Panc1 (cell line): ENCODE measurements around the gene ZNF586. TPM values are rescaled to one million over a fixed set of nuclear protein-coding genes. Genes with fewer than 3 reads are reported as not detected.

ENCODE experiments used
- ATAC-seq: fragments of 200-7000 bp; cut with Tn5 transposase; 2 replicates; pipeline ENCODE4 v1.9.1; 2020; ENCODE audit warnings: mild to moderate bottlenecking, moderate library complexity
- BruUV-seq: library from RNA; stranded (reverse); fragments of 400-500 nt; replicated peaks from 2 replicates; lab custom pipeline; 2021; lab: Mats Ljungman, UMichigan
- CTCF ChIA-PET: fragments of 300-600 bp; sonication (Branson Sonifier 250); formaldehyde crosslinking; loops from one replicate; lab custom pipeline; 2022; ENCODE audit warnings: antibody characterized with exemption; lab: Charles Lee
- POLR2A ChIA-PET: fragments of 300-600 bp; sonication (Branson Sonifier 250); formaldehyde crosslinking; loops from one replicate; lab custom pipeline; 2022; ENCODE audit warnings: antibody characterized with exemption; lab: Charles Lee
- DNase-seq: peaks from one replicate; pipeline ENCODE4 v3.0.0-alpha.2; 2010; ENCODE audit warnings: low read depth, low spot score
- H3K27ac ChIP-seq: 2 replicates; pipeline ENCODE4 v1.5.1; 2011; ENCODE audit warnings: mild to moderate bottlenecking, low read length, inconsistent platforms
- H3K27me3 ChIP-seq: fragments of 200-500 bp; sonication (Bioruptor generic); 2 replicates; pipeline ENCODE4 v1.6.0; 2014; ENCODE audit warnings: low read length, inconsistent platforms; ENCODE audit not compliant: control insufficient read depth, insufficient read depth
- H3K36me3 ChIP-seq: fragments of 200-500 bp; sonication (Bioruptor generic); 2 replicates; pipeline ENCODE4 v1.5.1; 2014; ENCODE audit warnings: inconsistent platforms, mild to moderate bottlenecking, low read length, moderate library complexity; ENCODE audit not compliant: control insufficient read depth, insufficient read depth
- H3K4me1 ChIP-seq: 2 replicates; pipeline ENCODE4 v1.5.1; 2011; ENCODE audit warnings: inconsistent platforms, mild to moderate bottlenecking, low read length, moderate library complexity; ENCODE audit not compliant: control insufficient read depth, insufficient read depth
- H3K4me3 ChIP-seq, 2 experiments: 2 replicates each; pipeline ENCODE4 v1.5.1; 2011 to 2012; ENCODE audit warnings: low read depth in 2 of 2, low read length in 2 of 2, mild to moderate bottlenecking in 2 of 2, inconsistent platforms in 1 of 2, moderate library complexity in 1 of 2
- H3K9me3 ChIP-seq: fragments of 200-500 bp; sonication (Bioruptor generic); 2 replicates; pipeline ENCODE4 v1.5.1; 2014; ENCODE audit warnings: low read depth, mild to moderate bottlenecking, inconsistent platforms, low read length, moderate library complexity; ENCODE audit not compliant: control insufficient read depth, insufficient read depth
- CTCF ChIP-seq: fragments of 450-650 bp; IDR thresholded peaks from 2 replicates; pipeline ENCODE4 v1.5.1; 2017; ENCODE audit warnings: mild to moderate bottlenecking
- POLR2AphosphoS5 ChIP-seq: IDR thresholded peaks from 2 replicates; pipeline ENCODE4 v1.6.1; 2012; ENCODE audit warnings: mild to moderate bottlenecking, low read depth, low read length, moderate library complexity
- REST ChIP-seq, 2 experiments: IDR thresholded peaks; 2 replicates each; pipeline ENCODE4 v1.6.1; 2011 to 2012; ENCODE audit warnings: low read depth in 2 of 2, control low read depth in 1 of 2, low read length in 1 of 2, mild to moderate bottlenecking in 1 of 2, moderate library complexity in 1 of 2; ENCODE audit not compliant: insufficient read depth in 1 of 2
- SIN3A ChIP-seq: IDR thresholded peaks from 2 replicates; pipeline ENCODE4 v1.6.1; 2012; ENCODE audit warnings: low read depth, mild to moderate bottlenecking, low read length, moderate library complexity, borderline replicate concordance; ENCODE audit not compliant: insufficient read depth
- TCF7L2 ChIP-seq: IDR thresholded peaks from 2 replicates; pipeline ENCODE4 v1.6.1; 2011; ENCODE audit warnings: mild to moderate bottlenecking, low read depth, low read length, inconsistent platforms
- in situ Hi-C: cut with HindIII; loops from 2 replicates; pipeline ENCODE4 v1.10.0; 2016; ENCODE audit warnings: low sequenced_read_pairs, low pct_unique_long_range_greater_than_20kb
- intact Hi-C: fragments of 100-400 bp; cut with micrococcal nuclease; formaldehyde crosslinking; loops from one replicate; pipeline ENCODE4 v1.10.0; 2022; ENCODE audit not compliant: unreplicated experiment
- total RNA-seq: library from RNA; stranded (reverse); gene quantifications from one replicate; pipeline ENCODE4 v1.2.1, GENCODE V29; 2021; ENCODE audit not compliant: unreplicated experiment

Gene ZNF586
- total RNA-seq, 1 experiment from 2014 or later: 10.7 TPM

- H3K4me1 ChIP-seq: no peaks in the 10 kb centered on the region
- in situ Hi-C loops (no loop called here), intact Hi-C loops (no loop called here)
- DNase-seq (no peak), ATAC-seq (peak; percentile 40; the same call in 1 of the 2 replicates)
- POLR2A ChIA-PET: no interaction called here
- no peak overlapping the region for H3K27ac ChIP-seq
- no peak overlapping the region for H3K4me3 ChIP-seq
- CTCF ChIA-PET: no interaction called here
- BruUV-seq: no TSS peak
- H3K36me3 ChIP-seq: peaks cover under 1% of the 10 kb centered on the region
- H3K27me3 ChIP-seq: no peaks in the 10 kb centered on the region
- no peak for TF ChIP-seq SIN3A
- no peak for TF ChIP-seq CTCF
- TF ChIP-seq POLR2AphosphoS5: no peak
- TF ChIP-seq TCF7L2: no peak
- no peak for TF ChIP-seq REST (IDR thresholded peaks at IDR 0.05; ENCODE audit: insufficient read depth in 1 of 2, low read depth in 2 of 2, low read length in 1 of 2)
- H3K9me3 ChIP-seq: peaks cover 23% of the 10 kb centered on the region
These were observed 10.4 kb upstream of the ZNF586 start for GRCh38 chr19:57759096-57759495.

GRCh38 chr19:57771417-57771816 is 1.9 kb downstream of the ZNF586 start:
- H3K36me3 ChIP-seq: no peaks in the 10 kb centered on the region
- H3K27ac ChIP-seq: no peak overlapping the region
- CTCF ChIA-PET: no interaction called here
- peaks cover 26% of the 10 kb centered on the region; the same call in 1 of the 2 replicates for H3K9me3 ChIP-seq
- H3K27me3 ChIP-seq: no peaks in the 10 kb centered on the region
- H3K4me1 ChIP-seq: 0 out of 2 replicates have a peak, but pooled peaks cover 5% of the 10 kb centered on the region
- H3K4me3 ChIP-seq: no peak overlapping the region
- in situ Hi-C loops: no loop called here
- POLR2A ChIA-PET: no interaction called here
- no TSS peak for BruUV-seq
- no peak for TF ChIP-seq CTCF
- TF ChIP-seq SIN3A: no peak
- TF ChIP-seq REST (IDR thresholded peaks at IDR 0.05; ENCODE audit: insufficient read depth in 1 of 2, low read depth in 2 of 2, low read length in 1 of 2): no peak
- TF ChIP-seq TCF7L2: no peak
- no peak for TF ChIP-seq POLR2AphosphoS5
- DNase-seq (no peak), ATAC-seq (no peak)
- intact Hi-C loops: no loop called here
